Mononuclear cell (primary cell): ENCODE measurements around the gene ADARB2. TPM values are rescaled to one million over a fixed set of nuclear protein-coding genes. Genes with fewer than 3 reads are reported as not detected.
"Not testable (repeated sequence)": the region's sequence is repeated elsewhere in the genome, so short reads cannot be mapped to it uniquely, and the experiment has no call there.

Experiments
- H3K27me3 ChIP-seq: 2 replicates; pipeline ENCODE4 v1.6.0; 2011; ENCODE audit warnings: low read length, control low read depth; ENCODE audit not compliant: insufficient read depth
- H3K4me1 ChIP-seq: 2 replicates; pipeline ENCODE4 v1.5.1; 2011; ENCODE audit warnings: mild to moderate bottlenecking, low read length, control low read depth; ENCODE audit not compliant: insufficient read depth
- H3K4me3 ChIP-seq: 2 replicates; pipeline ENCODE4 v1.5.1; 2011; ENCODE audit warnings: mild to moderate bottlenecking, low read length, moderate library complexity
- H3K9me3 ChIP-seq: 2 replicates; pipeline ENCODE4 v1.5.1; 2011; ENCODE audit warnings: low read depth, mild to moderate bottlenecking, control low read depth, low read length
- total RNA-seq: library from RNA; depleted of rRNA; stranded (reverse); fragments of >200 nt; gene quantifications from one replicate; pipeline ENCODE4 v1.2.3, GENCODE V29; 2012

ADARB2 gene
- total RNA-seq, 1 donor = under 0.01 TPM

GRCh38 chr10:1335642-1336041, 401.7 kb downstream of the ADARB2 start:
- Histone ChIP-seq H3K4me3 (no peak overlapping the region), H3K4me1 (no peaks in the 10 kb centered on the region), H3K9me3 (no peaks in the 10 kb centered on the region), H3K27me3 (peaks cover 3% of the 10 kb centered on the region)

GRCh38 chr10:1333981-1334380, 403.3 kb downstream of the ADARB2 start:
- no peak overlapping the region for H3K4me3 ChIP-seq
- H3K27me3 ChIP-seq = peaks cover 3% of the 10 kb centered on the region
- no peaks in the 10 kb centered on the region for H3K9me3 ChIP-seq
- no peaks in the 10 kb centered on the region for H3K4me1 ChIP-seq

GRCh38 chr10:1331560-1331959, 405.8 kb downstream of the ADARB2 start:
- Histone ChIP-seq H3K9me3 (no peaks in the 10 kb centered on the region), H3K4me3 (no peak overlapping the region), H3K4me1 (no peaks in the 10 kb centered on the region), H3K27me3 (peaks cover 3% of the 10 kb centered on the region)

GRCh38 chr10:1329622-1330021, 407.7 kb downstream of the ADARB2 start:
- H3K4me1 ChIP-seq = no peaks in the 10 kb centered on the region
- peaks cover 3% of the 10 kb centered on the region for H3K27me3 ChIP-seq
- H3K4me3 ChIP-seq = no peak overlapping the region
- H3K9me3 ChIP-seq = no peaks in the 10 kb centered on the region

GRCh38 chr10:1328981-1329614, 408.2 kb downstream of the ADARB2 start:
- H3K27me3 ChIP-seq = peaks cover 3% of the 10 kb centered on the region
- H3K9me3 ChIP-seq = no peaks in the 10 kb centered on the region
- H3K4me3 ChIP-seq = no peak overlapping the region
- H3K4me1 ChIP-seq = no peaks in the 10 kb centered on the region

- Histone ChIP-seq H3K27me3 (peaks cover 5% of the 10 kb centered on the region), H3K4me1 (no peaks in the 10 kb centered on the region), H3K4me3 (no peak overlapping the region), H3K9me3 (no peaks in the 10 kb centered on the region)
Measured at GRCh38 chr10:1328161-1328823, 409.0 kb downstream of the ADARB2 start.

GRCh38 chr10:1327759-1328158, 409.6 kb downstream of the ADARB2 start:
- no peak overlapping the region for H3K4me3 ChIP-seq
- H3K4me1 ChIP-seq = no peaks in the 10 kb centered on the region
- H3K27me3 ChIP-seq = peaks cover 8% of the 10 kb centered on the region
- H3K9me3 ChIP-seq = no peaks in the 10 kb centered on the region

- H3K27me3 ChIP-seq, H3K4me1 ChIP-seq, H3K9me3 ChIP-seq, H3K4me3 ChIP-seq: not testable (repeated sequence)
Measured at GRCh38 chr10:1326514-1326913, 410.8 kb downstream of the ADARB2 start.

GRCh38 chr10:1324903-1325302, 412.4 kb downstream of the ADARB2 start:
- H3K27me3 ChIP-seq = peaks cover 6% of the 10 kb centered on the region
- H3K9me3 ChIP-seq = no peaks in the 10 kb centered on the region
- H3K4me3 ChIP-seq = no peak overlapping the region
- H3K4me1 ChIP-seq = no peaks in the 10 kb centered on the region

GRCh38 chr10:1323951-1324350, 413.4 kb downstream of the ADARB2 start:
- H3K4me1 ChIP-seq = no peaks in the 10 kb centered on the region
- peaks cover 6% of the 10 kb centered on the region for H3K27me3 ChIP-seq
- H3K9me3 ChIP-seq = no peaks in the 10 kb centered on the region
- H3K4me3 ChIP-seq = no peak overlapping the region

- Histone ChIP-seq H3K27me3 (peaks cover 6% of the 10 kb centered on the region), H3K4me3 (no peak overlapping the region), H3K9me3 (no peaks in the 10 kb centered on the region), H3K4me1 (no peaks in the 10 kb centered on the region)
Measured at GRCh38 chr10:1320739-1321320, 416.5 kb downstream of the ADARB2 start.

GRCh38 chr10:1316809-1317143, 420.5 kb downstream of the ADARB2 start:
- no peaks in the 10 kb centered on the region for H3K4me1 ChIP-seq
- no peaks in the 10 kb centered on the region for H3K27me3 ChIP-seq
- H3K4me3 ChIP-seq = no peak overlapping the region
- no peaks in the 10 kb centered on the region for H3K9me3 ChIP-seq

GRCh38 chr10:1316121-1316808, 421.1 kb downstream of the ADARB2 start:
- H3K4me1 ChIP-seq = no peaks in the 10 kb centered on the region
- H3K4me3 ChIP-seq = no peak overlapping the region
- no peaks in the 10 kb centered on the region for H3K9me3 ChIP-seq
- no peaks in the 10 kb centered on the region for H3K27me3 ChIP-seq

- H3K9me3 ChIP-seq = no peaks in the 10 kb centered on the region
- no peak overlapping the region for H3K4me3 ChIP-seq
- no peaks in the 10 kb centered on the region for H3K27me3 ChIP-seq
Measured at GRCh38 chr10:1315178-1315577, 422.1 kb downstream of the ADARB2 start.

GRCh38 chr10:1311726-1312125, 425.6 kb downstream of the ADARB2 start:
- no peak overlapping the region for H3K4me3 ChIP-seq

More at GRCh38 chr10:1315178-1315577, 422.1 kb downstream of the ADARB2 start:
- H3K4me1 ChIP-seq = no peaks in the 10 kb centered on the region

More at GRCh38 chr10:1311726-1312125, 425.6 kb downstream of the ADARB2 start:
- Histone ChIP-seq H3K9me3 (no peaks in the 10 kb centered on the region), H3K27me3 (no peaks in the 10 kb centered on the region), H3K4me1 (no peaks in the 10 kb centered on the region)
